Body of pancreas (tissue), 4 donors: ENCODE results near the gene PHC2. TPM values are rescaled to one million over a fixed set of nuclear protein-coding genes. Genes with fewer than 3 reads are reported as not detected.

Source experiments
- ATAC-seq: fragments of 150-250 bp; one replicate; pipeline ENCODE4 v1.9.1; 2016
- DNase-seq, 4 donors: peaks; one replicate each; pipeline ENCODE4 v3.0.0-alpha.2; 2019
- H3K27ac ChIP-seq, 4 donors: fragments of 200-600 bp; sonication (generic); 1 replicate in 3 of 4; 2 replicates in 1 of 4; pipeline versions ENCODE4 v1.5.1 to v1.6.1; 2016 to 2019; ENCODE audit warnings: mild to moderate bottlenecking in 1 of 4, mixed read lengths in 1 of 4, moderate library complexity in 1 of 4
- H3K27me3 ChIP-seq, 2 donors: fragments of 200-600 bp; sonication (generic); one replicate each; pipeline ENCODE4 v1.6.0; 2016; ENCODE audit warnings: mild to moderate bottlenecking in 1 of 2
- H3K36me3 ChIP-seq, 2 donors: fragments of 200-600 bp; sonication (generic); replicated peaks in 1 of 2; 2 replicates each; pipeline ENCODE4 v1.5.1; 2016; ENCODE audit warnings: low read depth in 2 of 2; ENCODE audit not compliant: insufficient read depth in 1 of 2
- H3K4me1 ChIP-seq: fragments of 200-600 bp; sonication (generic); one replicate; pipeline ENCODE4 v1.6.0; 2016
- H3K4me3 ChIP-seq, 2 donors: fragments of 200-600 bp; sonication (generic); 1 replicate in 1 of 2; 2 replicates in 1 of 2; pipeline ENCODE4 v1.5.1; 2016 to 2019
- H3K9me3 ChIP-seq, 3 donors: fragments of 200-600 bp; sonication (generic); 1 replicate in 2 of 3; 2 replicates in 1 of 3; pipeline ENCODE4 v1.5.1; 2016
- CTCF ChIP-seq, 7 experiments: fragments of 450-650 bp in 4 of 7; fragments of 200-600 bp in 3 of 7; sonication (generic) in 3 of 7; IDR thresholded peaks; one replicate each; pipeline ENCODE4 v1.5.1; 2016 to 2019; ENCODE audit warnings: antibody characterized with exemption in 7 of 7
- POLR2A ChIP-seq, 3 donors: fragments of 450-650 bp; IDR thresholded peaks; one replicate each; pipeline ENCODE4 v1.6.1; 2016; ENCODE audit warnings: antibody characterized with exemption in 3 of 3, mild to moderate bottlenecking in 2 of 3
- WGBS, 2 donors: methylation state at CpG; one replicate each; pipeline ENCODE4 v1.1.5; 2017; 5-methylcytosine and 5-hydroxymethylcytosine counted together
- intact Hi-C: fragments of 100-400 bp; cut with DNase I; formaldehyde crosslinking; loops from one replicate; pipeline ENCODE4 v1.15.1; 2023
- microRNA counts, 2 donors: library from miRNA; unstranded; fragments of <30 nt; microRNA quantifications; one replicate each; lab custom pipeline; 2017
- microRNA-seq, 2 donors: library from miRNA; unstranded; fragments of <30 nt; microRNA quantifications; one replicate each; pipeline ENCODE4, GENCODE V29; 2016; ENCODE audit warnings: borderline number of aligned reads in 2 of 2, borderline replicate concordance in 2 of 2
- small RNA-seq: library from RNA; depleted of rRNA; stranded (forward); fragments of <200 nt; gene quantifications from one replicate; pipeline ENCODE3, GENCODE V24; 2016
- total RNA-seq, 2 donors: library from RNA; depleted of rRNA; stranded (reverse); fragments of >200 nt; gene quantifications; one replicate each; pipeline ENCODE4 v1.1.0, GENCODE V29; 2016

The PHC2 gene
- total RNA-seq, 2 donors from 2014 or later: 41.8 to 44.5 TPM

DNA sequence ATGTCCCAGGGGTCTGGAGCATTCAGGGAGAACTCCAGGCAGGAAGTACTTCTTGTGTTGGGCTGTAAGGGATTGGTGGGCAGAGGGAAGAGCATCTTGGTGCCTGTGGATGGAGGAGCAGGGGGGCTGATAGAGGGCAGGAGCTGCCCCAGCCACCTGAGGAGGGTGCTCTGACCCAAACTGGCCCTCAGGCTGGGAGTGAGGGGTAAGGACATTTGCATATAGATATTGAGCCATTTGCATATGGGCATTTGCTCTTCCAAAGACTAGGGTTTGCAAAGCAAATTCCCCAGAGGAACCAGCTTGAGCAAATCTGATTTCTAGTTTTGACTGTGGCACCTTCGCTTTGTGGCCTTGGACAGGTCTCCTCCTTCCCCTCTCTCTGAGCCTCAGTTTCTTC, 156.4 kb downstream of the PHC2 start:
- no peak overlapping the region for H3K4me3 ChIP-seq
- intact Hi-C loops: no loop called here
- H3K9me3 ChIP-seq: no peaks in the 10 kb centered on the region
- WGBS, 2 donors: 78 to 100% methylated on average over 1 of the region's 1 CpG
- DNase-seq (no peak), ATAC-seq (no peak)
- H3K27ac ChIP-seq: no peak overlapping the region
- H3K36me3 ChIP-seq: peaks cover 0 to 1% of the 10 kb centered on the region in 2 donors
- no peaks in the 10 kb centered on the region for H3K4me1 ChIP-seq
- no peaks in the 10 kb centered on the region for H3K27me3 ChIP-seq
- no peak for TF ChIP-seq POLR2A (IDR thresholded peaks at IDR 0.05)
- no peak for TF ChIP-seq CTCF (IDR thresholded peaks at IDR 0.05)

GRCh38 chr1:33273961-33274371, 156.9 kb downstream of the PHC2 start:
- peaks cover 0 to 1% of the 10 kb centered on the region in 2 donors for H3K36me3 ChIP-seq
- DNase-seq: no peak
- no peaks in the 10 kb centered on the region for H3K9me3 ChIP-seq
- ATAC-seq: no peak
- H3K4me1 ChIP-seq: no peaks in the 10 kb centered on the region
- TF ChIP-seq POLR2A (IDR thresholded peaks at IDR 0.05): no peak
- TF ChIP-seq CTCF (IDR thresholded peaks at IDR 0.05): no peak
- intact Hi-C loops: no loop called here
- 78 to 80% methylated on average over 7 of the region's 7 CpGs for WGBS, 2 donors
- no peaks in the 10 kb centered on the region for H3K27me3 ChIP-seq
- no peak overlapping the region for H3K4me3 ChIP-seq
- H3K27ac ChIP-seq: no peak overlapping the region

MicroRNAs encoded within 50 kb of the gene (microRNA counts, 767-probe panel; counts per million panel counts)
- 0 to 736 counts per million in 2 donors for microRNA hsa-miR-3605-5p (lab: Ali Mortazavi, UCI)

Small RNA genes lying within 50 kb of the gene (microRNA-seq; reads per million reads assigned to microRNA genes)
- 32.1 to 32.3 reads per million in 2 donors for gene MIR3605

Small RNA genes lying within 50 kb of the gene (small RNA-seq; reads per million reads assigned to genes)
- not detected for gene RN7SKP16

Other genes starting within 250 kb of the PHC2 start
- gene TRIM62, start 249.1 kb downstream of the PHC2 start, total RNA-seq: 1 to 10 TPM; 4.7 to 7.3 TPM
- gene ZNF362, start 174.6 kb downstream of the PHC2 start, total RNA-seq: 10 to 100 TPM in 1 of 2 donors, 1 to 10 TPM in 1; 7.9 to 17.9 TPM
- not detected for gene A3GALT2, start 110.0 kb downstream of the PHC2 start, total RNA-seq
- 1 to 10 TPM; 3.0 to 3.6 TPM for gene ZSCAN20, start 41.5 kb upstream of the PHC2 start, total RNA-seq